NCI-H1694 treated with DMSO at 0.1 percent for 48 hours (cell line): ENCODE data around the gene ANKRD24.
"Not testable (repeated sequence)": the region's sequence is repeated elsewhere in the genome, so short reads cannot be mapped to it uniquely, and the experiment has no call there.

Experiments
- DNase-seq: peaks from one replicate; lab custom pipeline; 2025; lab: John Stamatoyannopoulos, UW

The ANKRD24 gene

GRCh38 chr19:4230237-4230636 lies 47.7 kb downstream of the ANKRD24 start:
- DNase-seq, result not testable (repeated sequence)

- not testable (repeated sequence) for DNase-seq
These were observed 49.0 kb downstream of the ANKRD24 start for GRCh38 chr19:4231521-4231920.

GRCh38 chr19:4232139-4232538 lies 49.6 kb downstream of the ANKRD24 start:
- not testable (repeated sequence) for DNase-seq

GRCh38 chr19:4232614-4233281 lies 50.3 kb downstream of the ANKRD24 start:
- no peak for DNase-seq

- DNase-seq, result no peak
These were observed 50.9 kb downstream of the ANKRD24 start for GRCh38 chr19:4233282-4233853.

- DNase-seq, result no peak
These were observed 51.8 kb downstream of the ANKRD24 start for GRCh38 chr19:4234142-4234861.

GRCh38 chr19:4234862-4235201 lies 52.3 kb downstream of the ANKRD24 start:
- DNase-seq, result no peak

GRCh38 chr19:4237510-4237909 lies 55.0 kb downstream of the ANKRD24 start:
- not testable (repeated sequence) for DNase-seq

GRCh38 chr19:4238831-4239230 lies 56.3 kb downstream of the ANKRD24 start:
- no peak for DNase-seq

GRCh38 chr19:4241824-4242430 lies 59.4 kb downstream of the ANKRD24 start:
- no peak for DNase-seq

- not testable (repeated sequence) for DNase-seq
These were observed 63.4 kb downstream of the ANKRD24 start for GRCh38 chr19:4245938-4246337.

GRCh38 chr19:4246767-4247593 lies 64.5 kb downstream of the ANKRD24 start, which contains the start of gene YJU2:
TSS of gene YJU2 (plus strand) at chr19:4247080. CDS start at chr19:4247147, 67 bp downstream.
- peak; percentile 97 for DNase-seq

- DNase-seq, result no peak
These were observed 74.1 kb downstream of the ANKRD24 start for GRCh38 chr19:4256563-4256962.

- DNase-seq, result no peak
These were observed 74.5 kb downstream of the ANKRD24 start for GRCh38 chr19:4257025-4257424.

GRCh38 chr19:4258181-4258580 lies 75.7 kb downstream of the ANKRD24 start:
- no peak for DNase-seq

- no peak for DNase-seq
These were observed 78.2 kb downstream of the ANKRD24 start for GRCh38 chr19:4260613-4261191.

GRCh38 chr19:4264812-4265211 lies 82.3 kb downstream of the ANKRD24 start:
- no peak for DNase-seq

GRCh38 chr19:4266253-4267000 lies 83.9 kb downstream of the ANKRD24 start:
- no peak for DNase-seq

- DNase-seq, result peak; percentile 60
These were observed 84.8 kb downstream of the ANKRD24 start for GRCh38 chr19:4267101-4267900.
